Measurements from ENCODE around the gene ZNF253.

- TF ChIP-seq EZH2 (IDR thresholded peaks at IDR 0.05; ENCODE audit: insufficient read depth, poor library complexity, severe bottlenecking) = no peak
- no peak for TF ChIP-seq EZH2phosphoT487 (IDR thresholded peaks at IDR 0.05; ENCODE audit: insufficient read depth, low read depth)
These were observed 18.9 kb downstream of the ZNF253 start for GRCh38 chr19:19884583-19884982.
